HepG2 (cell line): ENCODE results near the gene C14orf119. TPM values are rescaled to one million over a fixed set of nuclear protein-coding genes. Genes with fewer than 3 reads are reported as not detected.

Experiments used
- ATAC-seq: fragments of 200-7000 bp; cut with Tn5 transposase; 3 replicates; pipeline ENCODE4 v1.9.1; 2020; ENCODE audit warnings: mild to moderate bottlenecking, moderate library complexity
- BruUV-seq: library from RNA; stranded (reverse); fragments of 400-500 nt; replicated peaks from 2 replicates; lab custom pipeline; 2021; lab: Mats Ljungman, UMichigan
- CTCF ChIA-PET: fragments of 300-600 bp; formaldehyde crosslinking; extraction: SDS; loops from one replicate; lab custom pipeline; 2021; ENCODE audit warnings: low total read pairs, inconsistent platforms, low intra/inter-chr PET ratio; lab: Yijun Ruan, JAX
- POLR2A ChIA-PET: fragments of 350-600 bp; sonication (Branson Sonifier 250); formaldehyde crosslinking; loops from one replicate; lab custom pipeline; 2020; ENCODE audit warnings: antibody characterized with exemption, inconsistent platforms; lab: Yijun Ruan, JAX
- DNase-seq: peaks from one replicate; pipeline ENCODE4 v3.0.0-alpha.2; 2015; ENCODE audit warnings: low spot score
- FAIRE-seq: peaks from 3 replicates; lab custom pipeline; 2011; peaks lifted over from hg19 to GRCh38; lab: Jason Lieb, UNC
- H2AFZ ChIP-seq: one replicate; pipeline ENCODE4 v1.6.1; 2011; ENCODE audit warnings: low read length, inconsistent platforms
- H3K27ac ChIP-seq: fragments of 300-600 bp; 3 replicates; pipeline ENCODE4 v1.8.0; 2011; ENCODE audit warnings: mixed run types, mild to moderate bottlenecking, mixed read lengths, low read length, inconsistent platforms; ENCODE audit not compliant: insufficient read depth; ENCODE audit errors: extremely low read length
- H3K27me3 ChIP-seq, 2 experiments: fragments of 200-600 bp in 1 of 2; 2 replicates in 1 of 2; 3 replicates in 1 of 2; pipeline versions ENCODE4 v1.6.0 to v1.8.0; 2011; ENCODE audit warnings: low read length in 2 of 2, mild to moderate bottlenecking in 2 of 2, moderate library complexity in 2 of 2, inconsistent platforms in 1 of 2; ENCODE audit not compliant: insufficient read depth in 2 of 2, control insufficient read depth in 1 of 2
- H3K36me3 ChIP-seq, 2 experiments: fragments of 200-600 bp in 1 of 2; replicated peaks in 1 of 2; 2 replicates in 1 of 2; 3 replicates in 1 of 2; pipeline versions ENCODE4 v1.5.1 to v1.8.0; 2011; ENCODE audit warnings: low read length in 2 of 2, inconsistent platforms in 1 of 2; ENCODE audit not compliant: insufficient read depth in 2 of 2, control insufficient read depth in 1 of 2
- H3K4me1 ChIP-seq: 2 replicates; pipeline ENCODE4 v1.5.1; 2012; ENCODE audit warnings: low read length, inconsistent platforms; ENCODE audit not compliant: insufficient read depth
- H3K4me2 ChIP-seq: 2 replicates; pipeline ENCODE4 v1.6.0; 2011; ENCODE audit warnings: low read depth, low read length, inconsistent platforms
- H3K4me3 ChIP-seq, 3 experiments: fragments of 200-600 bp in 1 of 3; sonication (generic), shearing (Covaris generic) in 1 of 3; replicated peaks in 1 of 3; 2 replicates each; pipeline ENCODE4 v1.5.1; 2011 to 2016; ENCODE audit warnings: low read length in 3 of 3, inconsistent platforms in 2 of 3, low read depth in 2 of 3, mild to moderate bottlenecking in 2 of 3, control low read depth in 1 of 3, mixed read lengths in 1 of 3; ENCODE audit not compliant: insufficient read depth in 1 of 3
- H3K79me2 ChIP-seq: one replicate; pipeline ENCODE4 v1.6.1; 2011; ENCODE audit warnings: low read length, inconsistent platforms; ENCODE audit not compliant: insufficient read depth
- H3K9ac ChIP-seq: 2 replicates; pipeline ENCODE4 v1.6.0; 2011; ENCODE audit warnings: mild to moderate bottlenecking, low read depth, low read length, inconsistent platforms; ENCODE audit not compliant: insufficient read depth
- H3K9me3 ChIP-seq: 2 replicates; pipeline ENCODE4 v1.5.1; 2012; ENCODE audit warnings: mild to moderate bottlenecking, low read length
- H4K20me1 ChIP-seq: 2 replicates; pipeline ENCODE4 v1.6.0; 2011; ENCODE audit warnings: inconsistent platforms, mild to moderate bottlenecking, low read length, moderate library complexity; ENCODE audit not compliant: insufficient read depth
- DRAP1 ChIP-seq: IDR thresholded peaks from 2 replicates; pipeline ENCODE4 v1.6.1; 2016; ENCODE audit warnings: missing genetic modification reagents, missing compliant biosample characterization
- FOXO4 ChIP-seq: sonication (generic); formaldehyde crosslinking; conservative IDR thresholded peaks from 2 replicates; pipeline ENCODE4 v1.8.1; 2023; ENCODE audit warnings: missing genetic modification reagents
- MXI1 ChIP-seq: IDR thresholded peaks from 3 replicates; pipeline ENCODE4 v1.6.1; 2012; ENCODE audit warnings: low read depth, low read length, inconsistent platforms, borderline replicate concordance
- NFIB ChIP-seq: sonication (generic); formaldehyde crosslinking; IDR thresholded peaks from 2 replicates; pipeline ENCODE4 v1.9.0; 2021; ENCODE audit warnings: missing genetic modification reagents, mild to moderate bottlenecking, borderline replicate concordance
- NRL ChIP-seq: sonication (generic); formaldehyde crosslinking; IDR thresholded peaks from 2 replicates; pipeline ENCODE4 v1.5.0; 2020; ENCODE audit warnings: missing genetic modification reagents, mild to moderate bottlenecking, moderate library complexity, borderline replicate concordance
- ZNF20 ChIP-seq: sonication (generic); formaldehyde crosslinking; IDR thresholded peaks from 2 replicates; pipeline ENCODE4 v1.4.0; 2020; ENCODE audit warnings: mild to moderate bottlenecking, moderate library complexity, missing genetic modification reagents
- ZNF224 ChIP-seq: sonication (generic); formaldehyde crosslinking; IDR thresholded peaks from 2 replicates; pipeline ENCODE4 v1.5.0; 2020; ENCODE audit warnings: mild to moderate bottlenecking, missing genetic modification reagents
- ZNF280B ChIP-seq: sonication (generic); formaldehyde crosslinking; IDR thresholded peaks from 2 replicates; pipeline ENCODE4 v1.5.0; 2020; ENCODE audit warnings: missing genetic modification reagents, mild to moderate bottlenecking, borderline replicate concordance
- ZNF580 ChIP-seq: IDR thresholded peaks from 2 replicates; pipeline ENCODE4 v1.6.1; 2016; ENCODE audit warnings: low read depth, borderline replicate concordance
- ZNF724P ChIP-seq: sonication (generic); formaldehyde crosslinking; IDR thresholded peaks from 2 replicates; pipeline ENCODE4 v1.8.0; 2022; ENCODE audit warnings: missing genetic modification reagents, borderline replicate concordance
- ZNF749 ChIP-seq: sonication (generic); formaldehyde crosslinking; IDR thresholded peaks from 2 replicates; pipeline ENCODE4 v1.8.0; 2022; ENCODE audit warnings: mild to moderate bottlenecking, missing genetic modification reagents, moderate library complexity, borderline replicate concordance
- ZNF878 ChIP-seq: sonication (generic); formaldehyde crosslinking; IDR thresholded peaks from 2 replicates; pipeline ENCODE4 v1.8.1; 2023; ENCODE audit warnings: mild to moderate bottlenecking, missing genetic modification reagents, moderate library complexity
- WGBS: methylation state at CpG from one replicate; pipeline ENCODE4 v1.1.6; 2017; ENCODE audit warnings: low lambda C conversion rate; 5-methylcytosine and 5-hydroxymethylcytosine counted together
- in situ Hi-C: cut with HindIII; loops from 2 replicates; pipeline ENCODE4 v1.10.0; 2017; ENCODE audit warnings: low pct_unique_long_range_greater_than_20kb; ENCODE audit not compliant: extremely low pct_ligation_motif_present
- intact Hi-C: fragments of 100-400 bp; cut with micrococcal nuclease; formaldehyde crosslinking; loops from one replicate; pipeline ENCODE4 v1.10.0; 2022; ENCODE audit not compliant: unreplicated experiment
- polyA plus RNA-seq, 8 experiments: library from polyadenylated mRNA; depleted of rRNA in 3 of 8; stranded (reverse) in 7 of 8; unstranded in 1 of 8; fragments of >200 nt; fragmentation: Illumina TruSeq in 4 of 8; extraction: Trizol in 4 of 8; gene quantifications; 2 replicates each; pipeline versions ENCODE4 v1.2.1 to v1.2.3, GENCODE V29; 2011 to 2016; ENCODE audit warnings: low read depth in 4 of 8, missing spikeins in 1 of 8, mixed read lengths in 1 of 8; ENCODE audit not compliant: insufficient read depth in 1 of 8
- total RNA-seq, 5 experiments: library from RNA; depleted of rRNA; stranded (reverse); fragments of >200 nt; fragmentation: Illumina TruSeq; extraction: Trizol; gene quantifications; 2 replicates each; pipeline ENCODE4 v1.2.3, GENCODE V29; 2016; ENCODE audit warnings: low read depth in 1 of 5

C14orf119 gene
- total and polyA plus RNA-seq, 2 of the 13 experiments (the other 11 are each of a cell fraction or from before 2014, with no cell fraction given) = 117 to 206 TPM

- Histone ChIP-seq H3K9ac (no peak overlapping the region), H3K4me3 (no peak overlapping the region), H3K27me3 (peaks cover 15 to 60% of the 10 kb centered on the region in 2 experiments), H3K9me3 (no peaks in the 10 kb centered on the region), H3K4me1 (peaks cover 17% of the 10 kb centered on the region), H3K27ac (no peak overlapping the region)
- POLR2A ChIA-PET = no interaction called here
- ATAC-seq (no peak), FAIRE-seq (peak; percentile 34)
- BruUV-seq = no TSS peak
- in situ Hi-C loops (no loop called here), intact Hi-C loops (no loop called here)
- WGBS = 23% methylated on average over 6 of the region's 6 CpGs
- TF ChIP-seq MXI1 (0 out of 3 replicates have a peak, but pooled peaks have one; percentile 8), ZNF724P (CRISPR knock-in tag) (no peak)
- TF ChIP-seq, all 625 proteins: peak for 1
- DNase-seq = no peak
- Histone ChIP-seq H4K20me1 (no peaks in the 10 kb centered on the region), H3K36me3 (no peaks in the 10 kb centered on the region), H3K4me2 (no peak overlapping the region), H3K79me2 (no peaks in the 10 kb centered on the region), H2AFZ (no peak overlapping the region)
- CTCF ChIA-PET = interaction anchor here (1.1 kb wide), 1 partner anchor 17 kb away, joined by 5 read pairs; no protein-coding TSS in a partner anchor
Observed at GRCh38 chr14:23137813-23138535, 42.7 kb downstream of the C14orf119 start.

GRCh38 chr14:23139874-23140273, 44.6 kb downstream of the C14orf119 start:
- BruUV-seq = no TSS peak
- H3K79me2 ChIP-seq = no peaks in the 10 kb centered on the region
- H3K27me3 ChIP-seq = peaks cover 15 to 65% of the 10 kb centered on the region in 2 experiments
- no peak overlapping the region for H3K4me3 ChIP-seq
- no peak overlapping the region for H2AFZ ChIP-seq
- POLR2A ChIA-PET = no interaction called here
- H3K9me3 ChIP-seq = no peaks in the 10 kb centered on the region
- no peak overlapping the region for H3K27ac ChIP-seq
- no peak overlapping the region for H3K9ac ChIP-seq
- H3K36me3 ChIP-seq = no peaks in the 10 kb centered on the region
- H3K4me2 ChIP-seq = no peak overlapping the region
- no peak for FAIRE-seq
- H4K20me1 ChIP-seq = no peaks in the 10 kb centered on the region
- intact Hi-C loops (no loop called here), in situ Hi-C loops (no loop called here)
- no peak for ATAC-seq
- H3K4me1 ChIP-seq = peaks cover 17% of the 10 kb centered on the region
- CTCF ChIA-PET = no interaction called here
- WGBS = 15% methylated on average over 2 of the region's 2 CpGs
- no peak for DNase-seq
- TF ChIP-seq DRAP1 (CRISPR knock-in tag) = no peak
- TF ChIP-seq NFIB (CRISPR knock-in tag) = no peak
- no peak for TF ChIP-seq ZNF580 (CRISPR knock-in tag)
- no peak for TF ChIP-seq ZNF224 (CRISPR knock-in tag)
- no peak for TF ChIP-seq NRL
- TF ChIP-seq ZNF20 = no peak
- no peak for TF ChIP-seq ZNF280B (CRISPR knock-in tag)
- no peak for TF ChIP-seq ZNF749
- no peak for TF ChIP-seq ZNF878
- TF ChIP-seq ZNF724P (CRISPR knock-in tag) = no peak
- TF ChIP-seq FOXO4 (CRISPR knock-in tag) = no peak
